ENCODE data around the gene IL10RA.
A peak's percentile ranks its signal among the peaks of the same experiment; 100 is the strongest.
"Not testable (repeated sequence)": the region's sequence is repeated elsewhere in the genome, so short reads cannot be mapped to it uniquely, and the experiment has no call there.

The IL10RA gene

GRCh38 chr11:117985953-117986887, at the start of gene IL10RA:
IL10RA (plus strand) TSS chr11:117986394; CDS start chr11:117986468, 74 bp downstream.
- peak; percentile 46 for DNase-seq (ENCODE audit: low spot score)

GRCh38 chr11:117936973-117937372, 49.2 kb upstream of the IL10RA start:
- no peak for DNase-seq (ENCODE audit: low spot score)

- DNase-seq (ENCODE audit: low spot score) = no peak
Observed at GRCh38 chr11:117940736-117941135, 45.5 kb upstream of the IL10RA start.

GRCh38 chr11:117941163-117941707, 45.0 kb upstream of the IL10RA start:
- DNase-seq (ENCODE audit: low spot score) = no peak

- no peak for DNase-seq (ENCODE audit: low spot score)
Observed at GRCh38 chr11:117941976-117942654, 44.1 kb upstream of the IL10RA start.

GRCh38 chr11:117944554-117944953, 41.6 kb upstream of the IL10RA start:
- DNase-seq (ENCODE audit: low spot score) = no peak

GRCh38 chr11:117945047-117945810, 41.0 kb upstream of the IL10RA start:
- DNase-seq (ENCODE audit: low spot score) = no peak

- no peak for DNase-seq (ENCODE audit: low spot score)
Observed at GRCh38 chr11:117946156-117946841, 39.9 kb upstream of the IL10RA start.

- peak; percentile 57 for DNase-seq (ENCODE audit: low spot score)
Observed at GRCh38 chr11:117946842-117947526, 39.2 kb upstream of the IL10RA start.

- not testable (repeated sequence) for DNase-seq (ENCODE audit: low spot score)
Observed at GRCh38 chr11:117947751-117948150, 38.4 kb upstream of the IL10RA start.

- DNase-seq (ENCODE audit: low spot score) = not testable (repeated sequence)
Observed at GRCh38 chr11:117948466-117948865, 37.7 kb upstream of the IL10RA start.

- DNase-seq (ENCODE audit: low spot score) = no peak
Observed at GRCh38 chr11:117949062-117949461, 37.1 kb upstream of the IL10RA start.

- no peak for DNase-seq (ENCODE audit: low spot score)
Observed at GRCh38 chr11:117950301-117950700, 35.9 kb upstream of the IL10RA start.

- no peak for DNase-seq (ENCODE audit: low spot score)
Observed at GRCh38 chr11:117950993-117951961, 34.9 kb upstream of the IL10RA start.

- no peak for DNase-seq (ENCODE audit: low spot score)
Observed at GRCh38 chr11:117953024-117953671, 33.0 kb upstream of the IL10RA start.

GRCh38 chr11:117958949-117959348, 27.2 kb upstream of the IL10RA start:
- DNase-seq (ENCODE audit: low spot score) = no peak

GRCh38 chr11:117959438-117960149, 26.6 kb upstream of the IL10RA start:
- no peak for DNase-seq (ENCODE audit: low spot score)

GRCh38 chr11:117960406-117960805, 25.8 kb upstream of the IL10RA start:
- no peak for DNase-seq (ENCODE audit: low spot score)

All from HuH-7.5 (cell line).